Mucosa of descending colon (tissue), 3 donors: Measurements from ENCODE around the gene DCTPP1. TPM values are rescaled to one million over a fixed set of nuclear protein-coding genes. Genes with fewer than 3 reads are reported as not detected.
"Not testable (repeated sequence)": the region's sequence is repeated elsewhere in the genome, so short reads cannot be mapped to it uniquely, and the experiment has no call there.

Experiments
- ATAC-seq: fragments of 200-7000 bp; cut with Tn5 transposase; one replicate; pipeline ENCODE4 v1.9.1; 2020; ENCODE audit warnings: mild to moderate bottlenecking, moderate library complexity
- DNase-seq, 3 donors: peaks; one replicate each; pipeline ENCODE4 v3.0.0-alpha.2; 2020
- H3K36me3 ChIP-seq: fragments of 200-600 bp; one replicate; pipeline ENCODE4 v1.8.0; 2021; ENCODE audit warnings: low read depth, mild to moderate bottlenecking
- H3K4me1 ChIP-seq: fragments of 200-600 bp; one replicate; pipeline ENCODE4 v1.8.0; 2021; ENCODE audit warnings: low read depth, mild to moderate bottlenecking
- H3K4me3 ChIP-seq: fragments of 200-600 bp; one replicate; pipeline ENCODE4 v1.8.0; 2021; ENCODE audit warnings: mild to moderate bottlenecking
- H3K9me3 ChIP-seq: fragments of 200-600 bp; one replicate; pipeline ENCODE4 v1.8.0; 2021; ENCODE audit warnings: mild to moderate bottlenecking
- CTCF ChIP-seq: fragments of 200-600 bp; IDR thresholded peaks from one replicate; pipeline ENCODE4 v1.8.0; 2022; ENCODE audit warnings: antibody characterized with exemption, mild to moderate bottlenecking
- intact Hi-C, 2 donors: fragments of 100-400 bp; cut with DNase I in 1 of 2; cut with micrococcal nuclease in 1 of 2; formaldehyde crosslinking; loops; one replicate each; pipeline versions ENCODE4 v1.11.0 to v1.11.1; 2022; cut with DNase I, micrococcal nuclease
- long read RNA-seq, 2 donors: library from polyadenylated mRNA; unstranded; transcript quantifications; one replicate each; pipeline ENCODE4 v2.0.0, GENCODE V29; 2019 to 2021
- total RNA-seq, 3 donors: library from RNA; stranded (reverse); fragmentation: NEBNext Ultra II Directional in 2 of 3; extraction: Animal tissue kit (Norgen Biotek cat#: 25700) in 2 of 3; gene quantifications; one replicate each; pipeline versions ENCODE4 v1.2.1 to v1.2.4, GENCODE V29; 2021 to 2023
- donor health status: DM: no; HTN: no; CAD: no; lungs with moderate emphysema.
- donor health status: DM: no; HTN: no; CAD: no.
- donor health status: DM: no; HTN: yes; CAD: no.

The DCTPP1 gene
- 10 to 100 TPM; 43.7 to 95.8 (median 89.1) TPM for total RNA-seq
- long read RNA-seq, donor 1, transcript DCTPP1-201 (3 exons, 1,222 nt) = major isoform, 65 of 70 reads
- long read RNA-seq, donor 1, partial matches to known transcripts = 0 of 70 reads
- long read RNA-seq, donor 1, other reads (novel, unspliced or antisense) = 3 of 70 reads
- long read RNA-seq, donor 2, transcript DCTPP1-201 (3 exons, 1,222 nt) = major isoform, 128 of 139 reads
- long read RNA-seq, donor 2, partial matches to known transcripts = 0 of 139 reads
- long read RNA-seq, donor 2, other reads (novel, unspliced or antisense) = 7 of 139 reads

- ATAC-seq (peak; percentile 97), DNase-seq (peak; percentile 95 to 98 (median 96))
- peak; percentile 68 for TF ChIP-seq CTCF
- H3K4me1 ChIP-seq = peaks cover 11% of the 10 kb centered on the region
- no peaks in the 10 kb centered on the region for H3K9me3 ChIP-seq
- H3K36me3 ChIP-seq = no peaks in the 10 kb centered on the region
- H3K4me3 ChIP-seq = peak within 1 kb of the TSS; percentile 40
- intact Hi-C loops = no loop called here
Measured at GRCh38 chr16:30429678-30430427, at the start of gene DCTPP1. TSS of gene DCTPP1 (minus strand) at chr16:30430030. CDS start at chr16:30429980, 50 bp downstream.

DNA sequence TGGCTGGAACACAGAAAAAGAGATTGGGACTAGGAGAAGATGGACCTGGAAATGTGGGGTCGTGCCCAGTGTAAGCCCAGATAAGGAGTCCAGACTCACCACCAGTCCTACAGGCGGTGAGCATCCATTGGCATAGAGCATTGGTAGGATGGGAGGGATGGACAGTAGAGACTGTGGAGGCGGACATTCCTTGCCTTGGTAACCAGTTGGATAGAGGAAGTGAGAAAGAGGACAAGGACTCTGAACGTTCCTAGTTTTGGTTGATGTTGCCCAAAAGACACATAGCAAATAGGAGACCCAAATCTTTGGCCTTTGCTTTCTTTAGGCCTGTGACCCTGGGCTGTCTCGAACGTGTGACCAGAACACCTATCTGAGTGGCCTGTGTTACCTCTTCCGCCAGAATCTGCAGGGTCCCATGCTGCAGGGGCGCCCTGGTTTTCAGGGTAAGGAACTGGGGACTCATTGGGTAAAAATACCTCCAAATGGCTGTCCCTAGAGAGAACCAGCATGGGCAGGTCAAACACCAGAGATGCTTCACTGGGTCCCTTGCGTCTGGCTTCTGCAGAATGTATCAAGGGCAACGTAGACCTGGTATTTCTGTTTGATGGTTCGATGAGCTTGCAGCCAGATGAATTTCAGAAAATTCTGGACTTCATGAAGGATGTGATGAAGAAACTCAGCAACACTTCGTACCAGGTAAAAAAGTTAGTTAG, 49.1 kb upstream of the DCTPP1 start:
- Histone ChIP-seq H3K9me3 (no peaks in the 10 kb centered on the region), H3K4me3 (no peak overlapping the region), H3K4me1 (no peaks in the 10 kb centered on the region), H3K36me3 (no peaks in the 10 kb centered on the region)
- DNase-seq (no peak), ATAC-seq (no peak)
- intact Hi-C loops = no loop called here
- TF ChIP-seq CTCF = no peak

DNA sequence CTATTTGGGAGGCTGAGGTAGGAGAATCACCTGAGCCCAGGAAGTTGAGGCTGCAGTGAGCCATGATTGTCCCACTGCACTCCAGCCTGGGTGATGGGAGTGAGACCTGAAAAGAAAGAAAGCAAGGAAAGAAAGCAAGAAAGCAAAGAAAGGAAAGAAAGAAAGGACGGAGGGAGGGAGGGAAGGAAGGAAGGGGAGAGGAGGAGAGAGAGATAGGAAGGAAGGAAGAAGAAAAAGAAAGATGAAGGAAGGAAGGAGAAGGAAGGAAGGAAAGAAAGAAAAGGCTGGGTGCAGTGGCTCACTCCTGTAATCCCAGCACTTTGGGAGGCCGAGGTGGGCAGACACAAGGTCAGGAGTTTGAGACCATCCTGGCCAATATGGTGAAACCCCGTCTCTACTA, 47.9 kb upstream of the DCTPP1 start:
- H3K36me3 ChIP-seq, H3K4me1 ChIP-seq, intact Hi-C loops, H3K9me3 ChIP-seq, ATAC-seq, H3K4me3 ChIP-seq, DNase-seq: not testable (repeated sequence)

GRCh38 chr16:30476991-30477390, 47.2 kb upstream of the DCTPP1 start:
- Histone ChIP-seq H3K4me1 (no peaks in the 10 kb centered on the region), H3K36me3 (no peaks in the 10 kb centered on the region), H3K9me3 (no peaks in the 10 kb centered on the region), H3K4me3 (no peak overlapping the region)
- DNase-seq (no peak), ATAC-seq (no peak)
- intact Hi-C loops = no loop called here
- no peak for TF ChIP-seq CTCF

DNA sequence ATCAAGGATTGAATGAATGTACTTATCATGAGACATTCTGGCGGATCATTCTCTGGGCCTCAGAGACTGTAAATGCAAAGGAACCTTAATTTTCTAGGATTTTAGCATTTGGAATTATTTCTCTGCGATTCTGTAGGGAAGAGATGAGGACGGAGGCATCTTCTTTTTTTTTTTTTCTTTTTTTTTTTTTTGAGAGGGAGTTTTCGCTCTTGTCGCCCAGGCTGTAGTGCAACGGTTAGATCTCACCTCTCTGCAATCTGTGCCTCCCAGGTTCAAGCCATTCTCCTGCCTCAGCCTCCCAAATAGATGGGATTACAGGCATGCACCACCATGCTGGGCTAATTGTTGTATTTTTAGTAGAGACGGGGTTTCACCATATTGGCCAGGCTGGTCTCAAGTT, 44.9 kb upstream of the DCTPP1 start:
- H3K9me3 ChIP-seq = no peaks in the 10 kb centered on the region
- intact Hi-C loops = no loop called here
- no peak for ATAC-seq
- H3K4me1 ChIP-seq = no peaks in the 10 kb centered on the region
- H3K36me3 ChIP-seq = no peaks in the 10 kb centered on the region
- DNase-seq = no peak
- no peak for TF ChIP-seq CTCF
- no peak overlapping the region for H3K4me3 ChIP-seq

DNA sequence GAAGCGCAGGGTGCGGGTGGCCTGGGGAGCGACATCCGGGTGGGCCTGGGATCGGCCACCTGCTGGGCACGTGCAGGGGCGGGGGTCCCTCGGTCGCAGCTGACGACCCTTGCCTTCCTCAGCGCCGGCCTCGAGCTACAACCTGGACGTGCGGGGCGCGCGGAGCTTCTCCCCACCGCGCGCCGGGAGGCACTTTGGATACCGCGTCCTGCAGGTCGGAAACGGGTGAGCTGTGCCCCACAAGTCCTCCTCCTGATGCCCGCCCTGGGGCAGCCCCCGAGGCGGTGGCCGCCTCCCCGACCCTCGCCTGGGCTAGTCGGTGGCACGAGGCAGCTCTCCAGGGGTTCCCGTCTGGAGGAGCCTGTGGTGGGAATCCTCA, 44.2 kb upstream of the DCTPP1 start:
- H3K36me3 ChIP-seq = no peaks in the 10 kb centered on the region
- ATAC-seq = no peak
- no peaks in the 10 kb centered on the region for H3K4me1 ChIP-seq
- intact Hi-C loops = no loop called here
- no peak overlapping the region for H3K4me3 ChIP-seq
- no peaks in the 10 kb centered on the region for H3K9me3 ChIP-seq
- no peak for TF ChIP-seq CTCF
- DNase-seq = peak in 1 of 3 donors; percentile 54
